HL-60 (cell line): ENCODE measurements around the gene NUMB.
"Not testable (repeated sequence)": the region's sequence is repeated elsewhere in the genome, so short reads cannot be mapped to it uniquely, and the experiment has no call there.

Source experiments
- POLR2AphosphoS5 ChIP-seq: IDR thresholded peaks from 2 replicates; pipeline ENCODE4 v1.6.1; 2012; ENCODE audit warnings: low read depth
- TF ChIP-seq, protein P1 (sequence below): IDR thresholded peaks from one replicate; pipeline ENCODE4 v1.5.1; 2011; ENCODE audit warnings: low read length, control low read depth, inconsistent platforms; ENCODE audit not compliant: insufficient read depth

DNA sequence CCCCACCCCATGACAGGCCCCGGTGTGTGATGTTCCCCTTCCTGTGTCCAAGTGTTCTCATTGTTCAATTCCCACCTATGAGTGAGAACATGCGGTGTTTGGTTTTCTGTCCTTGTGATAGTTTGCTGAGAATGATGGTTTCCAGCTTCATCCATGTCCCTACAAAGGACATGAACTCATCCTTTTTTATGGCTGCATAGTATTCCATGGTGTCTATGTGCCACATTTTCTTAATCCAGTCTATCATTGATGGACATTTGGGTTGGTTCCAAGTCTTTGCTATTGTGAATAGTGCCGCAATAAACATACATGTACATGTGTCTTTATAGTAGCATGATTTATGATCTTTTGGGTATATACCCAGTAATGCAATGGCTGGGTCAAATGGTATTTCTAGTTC, 52.1 kb downstream of the NUMB start:
- TF ChIP-seq, protein P1, sequence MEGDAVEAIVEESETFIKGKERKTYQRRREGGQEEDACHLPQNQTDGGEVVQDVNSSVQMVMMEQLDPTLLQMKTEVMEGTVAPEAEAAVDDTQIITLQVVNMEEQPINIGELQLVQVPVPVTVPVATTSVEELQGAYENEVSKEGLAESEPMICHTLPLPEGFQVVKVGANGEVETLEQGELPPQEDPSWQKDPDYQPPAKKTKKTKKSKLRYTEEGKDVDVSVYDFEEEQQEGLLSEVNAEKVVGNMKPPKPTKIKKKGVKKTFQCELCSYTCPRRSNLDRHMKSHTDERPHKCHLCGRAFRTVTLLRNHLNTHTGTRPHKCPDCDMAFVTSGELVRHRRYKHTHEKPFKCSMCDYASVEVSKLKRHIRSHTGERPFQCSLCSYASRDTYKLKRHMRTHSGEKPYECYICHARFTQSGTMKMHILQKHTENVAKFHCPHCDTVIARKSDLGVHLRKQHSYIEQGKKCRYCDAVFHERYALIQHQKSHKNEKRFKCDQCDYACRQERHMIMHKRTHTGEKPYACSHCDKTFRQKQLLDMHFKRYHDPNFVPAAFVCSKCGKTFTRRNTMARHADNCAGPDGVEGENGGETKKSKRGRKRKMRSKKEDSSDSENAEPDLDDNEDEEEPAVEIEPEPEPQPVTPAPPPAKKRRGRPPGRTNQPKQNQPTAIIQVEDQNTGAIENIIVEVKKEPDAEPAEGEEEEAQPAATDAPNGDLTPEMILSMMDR = not testable (repeated sequence)
- not testable (repeated sequence) for TF ChIP-seq POLR2AphosphoS5
